Measurements from ENCODE around the gene TSLP. TPM values are rescaled to one million over a fixed set of nuclear protein-coding genes. Genes with fewer than 3 reads are reported as not detected.

Gene TSLP
- 0.65 and 0.76 TPM in 2 replicates for total RNA-seq

DNA sequence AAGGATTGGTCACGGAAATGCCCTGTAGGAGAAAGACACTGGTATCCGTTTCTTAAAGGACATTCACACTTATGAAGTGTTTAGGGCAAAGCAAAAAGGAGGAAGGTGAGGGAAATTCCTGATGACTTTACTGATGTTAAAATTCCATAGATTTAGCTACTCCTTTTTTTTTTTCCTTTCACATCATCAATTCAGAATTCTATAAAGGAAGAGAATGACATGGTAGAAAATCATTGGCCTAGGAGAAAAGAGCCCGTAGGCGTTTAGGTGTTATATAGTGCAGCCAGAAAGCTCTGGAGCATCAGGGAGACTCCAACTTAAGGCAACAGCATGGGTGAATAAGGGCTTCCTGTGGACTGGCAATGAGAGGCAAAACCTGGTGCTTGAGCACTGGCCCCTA lies at the start of gene TSLP:
Gene TSLP, plus strand, starts transcription at position 301 of the 400 bp plus-strand sequence. CDS start 178 bp downstream, outside the sequence.

DNA sequence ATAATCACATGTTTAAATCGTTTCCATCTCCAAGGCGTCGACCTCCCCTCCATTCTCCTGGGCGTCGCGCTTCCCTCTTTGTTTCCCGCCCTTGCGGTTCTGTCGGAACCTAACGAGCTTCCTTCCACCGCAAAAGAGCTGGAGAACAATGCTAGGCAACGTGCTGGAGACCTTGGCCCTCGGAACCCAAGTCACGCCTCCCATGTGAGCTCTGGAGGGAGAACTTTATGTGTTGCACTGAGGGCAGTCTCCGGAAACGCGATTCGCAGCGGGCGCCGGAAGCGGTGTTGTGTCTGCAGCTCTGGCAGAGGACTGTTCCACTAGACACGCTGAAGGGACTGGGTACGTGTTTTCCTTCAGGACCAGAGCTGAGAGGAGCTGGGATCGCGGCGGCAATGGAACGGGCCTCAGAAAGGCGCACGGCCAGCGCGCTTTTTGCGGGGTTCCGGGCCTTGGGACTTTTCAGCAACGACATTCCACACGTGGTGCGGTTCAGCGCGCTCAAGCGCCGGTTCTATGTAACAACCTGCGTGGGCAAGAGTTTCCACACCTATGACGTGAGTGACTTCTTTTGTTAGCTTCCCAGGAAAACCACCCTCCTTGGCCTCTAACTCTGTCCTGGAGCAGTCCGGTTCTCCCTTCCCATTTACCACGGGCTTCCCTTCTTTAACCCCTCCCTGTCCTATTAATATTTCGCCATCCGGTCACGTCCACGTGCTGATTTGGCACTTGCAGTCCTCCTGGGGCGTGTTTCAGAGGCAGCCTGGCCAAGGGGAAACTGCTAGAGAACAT lies 20.7 kb downstream of the TSLP start, which contains the start of gene WDR36:
Gene WDR36, plus strand, starts transcription at position 287 of the 792 bp plus-strand sequence. Its CDS starts 109 bp downstream, at position 396.

Other genes starting within 250 kb of the TSLP start
- 55.9 and 60.8 TPM in 2 replicates for gene WDR36, start 20.6 kb downstream of the TSLP start, total RNA-seq
- gene CAMK4, start 152.7 kb downstream of the TSLP start, total RNA-seq: 0.11 and 0.91 TPM in 2 replicates

Data from articular chondrocyte of knee joint (primary cell).